ENCODE measurements around the gene MTFR1L.

Gene MTFR1L

GRCh38 chr1:25819491-25820246 is at the start of gene MTFR1L:
MTFR1L (plus strand) TSS chr1:25819954; CDS start chr1:25823105, 3,151 bp downstream.
- peak; percentile 91 to 93 for DNase-seq

- DNase-seq: no peak
Measured at GRCh38 chr1:25770541-25771220, 49.1 kb upstream of the MTFR1L start.

- DNase-seq: peak in 1 of 2 donors; percentile 41
Measured at GRCh38 chr1:25771221-25772114, 48.3 kb upstream of the MTFR1L start.

GRCh38 chr1:25772164-25772563 is 47.6 kb upstream of the MTFR1L start:
- no peak for DNase-seq

- DNase-seq: no peak
Measured at GRCh38 chr1:25772692-25773245, 47.0 kb upstream of the MTFR1L start.

- no peak for DNase-seq
Measured at GRCh38 chr1:25773441-25774125, 46.2 kb upstream of the MTFR1L start.

GRCh38 chr1:25774206-25774803 is 45.4 kb upstream of the MTFR1L start:
- DNase-seq: no peak

- peak; percentile 81 to 85 for DNase-seq
Measured at GRCh38 chr1:25774921-25775771, 44.6 kb upstream of the MTFR1L start.

- no peak for DNase-seq
Measured at GRCh38 chr1:25779388-25779787, 40.4 kb upstream of the MTFR1L start.

GRCh38 chr1:25779894-25780293 is 39.9 kb upstream of the MTFR1L start:
- DNase-seq: no peak

GRCh38 chr1:25780318-25781129 is 39.2 kb upstream of the MTFR1L start:
- DNase-seq: no peak

- DNase-seq: no peak
Measured at GRCh38 chr1:25781130-25781433, 38.7 kb upstream of the MTFR1L start.

- no peak for DNase-seq
Measured at GRCh38 chr1:25782608-25783201, 37.0 kb upstream of the MTFR1L start.

- DNase-seq: no peak
Measured at GRCh38 chr1:25784575-25785051, 35.1 kb upstream of the MTFR1L start.

- DNase-seq: no peak
Measured at GRCh38 chr1:25785333-25786067, 34.3 kb upstream of the MTFR1L start.

- no peak for DNase-seq
Measured at GRCh38 chr1:25786887-25787759, 32.6 kb upstream of the MTFR1L start.

GRCh38 chr1:25787760-25788166 is 32.0 kb upstream of the MTFR1L start:
- no peak for DNase-seq

GRCh38 chr1:25790472-25790871 is 29.3 kb upstream of the MTFR1L start:
- DNase-seq: no peak
